ENCODE results near the gene CCDC73. TPM values are rescaled to one million over a fixed set of nuclear protein-coding genes. Genes with fewer than 3 reads are reported as not detected.
"Not testable (repeated sequence)": the region's sequence is repeated elsewhere in the genome, so short reads cannot be mapped to it uniquely, and the experiment has no call there.

CCDC73 gene
- polyA plus RNA-seq, 1 donor = 0.10 TPM

DNA sequence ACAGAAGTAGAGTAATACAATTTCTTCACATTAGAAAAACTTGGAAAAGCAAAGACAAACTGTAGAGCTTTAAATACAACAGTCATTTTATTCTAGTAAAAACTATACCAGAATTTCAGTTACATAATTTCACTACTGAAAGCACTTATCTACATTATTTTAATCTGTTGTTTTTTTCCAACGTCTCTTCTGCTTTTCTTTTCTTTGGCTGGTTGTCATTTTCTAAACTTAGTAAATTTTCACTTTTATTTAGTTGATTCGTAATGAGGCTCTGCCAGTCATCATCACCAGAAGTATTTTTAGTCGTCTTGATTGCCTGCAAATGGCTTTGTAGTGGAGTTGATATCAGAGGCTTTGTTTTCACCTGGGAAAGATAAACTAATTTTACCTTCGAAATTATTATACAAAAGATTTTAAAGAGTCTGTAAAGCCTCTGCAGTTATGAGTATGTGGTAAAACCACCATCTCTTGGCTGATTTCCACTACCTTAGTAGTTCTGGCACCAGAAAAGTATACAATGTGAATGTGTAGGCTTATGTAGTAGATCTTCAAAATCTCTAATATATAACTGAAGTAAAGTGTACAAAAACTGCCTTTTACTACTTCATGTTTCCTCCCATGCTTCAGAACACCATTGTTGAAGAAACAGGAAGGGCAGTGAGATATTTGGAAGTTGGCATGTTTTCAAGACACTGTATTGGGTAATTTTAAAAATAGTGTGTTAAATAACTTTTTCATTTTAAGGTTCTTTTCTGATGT is 191.6 kb downstream of the CCDC73 start:
- Histone ChIP-seq H3K4me1 (ENCODE audit: control insufficient read depth, insufficient read depth, low read length) (no peaks in the 10 kb centered on the region), H3K9me3 (ENCODE audit: control insufficient read depth, low read depth, low read length) (no peaks in the 10 kb centered on the region), H3K36me3 (ENCODE audit: control insufficient read depth, insufficient read depth, low read length) (peaks cover 20% of the 10 kb centered on the region), H3K4me3 (ENCODE audit: low read length) (no peak overlapping the region), H3K27ac (ENCODE audit: low read length) (no peak overlapping the region), H3K27me3 (ENCODE audit: control insufficient read depth, insufficient read depth, low read length) (no peaks in the 10 kb centered on the region)
- DNase-seq = no peak
- WGBS (ENCODE audit: insufficient coverage, low lambda C conversion rate) = 91% methylated on average over 3 of the region's 4 CpGs

DNA sequence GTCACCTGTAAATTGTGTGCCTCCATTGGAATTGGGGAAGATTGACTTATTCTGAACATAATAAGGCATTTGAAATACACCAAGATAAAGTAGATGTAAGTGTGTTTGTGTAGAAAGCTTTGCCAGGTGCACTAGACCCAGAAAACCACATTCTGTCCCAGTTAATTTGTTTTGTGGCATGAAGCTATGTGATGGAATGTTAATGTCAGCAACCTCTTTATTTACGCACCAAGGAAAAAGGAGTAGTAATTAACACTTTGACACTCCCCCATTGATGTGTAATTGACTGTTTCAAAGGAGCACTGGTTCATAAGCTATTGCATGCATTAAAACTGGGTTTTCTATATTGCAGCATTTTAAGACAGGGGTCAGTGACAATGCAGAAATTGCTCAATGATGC is 196.5 kb downstream of the CCDC73 start:
- WGBS (ENCODE audit: insufficient coverage, low lambda C conversion rate) = no CpG with 5 or more reads among the region's 1 CpG
- H3K36me3 ChIP-seq (ENCODE audit: control insufficient read depth, insufficient read depth, low read length) = peaks cover 46% of the 10 kb centered on the region
- DNase-seq = no peak

DNA sequence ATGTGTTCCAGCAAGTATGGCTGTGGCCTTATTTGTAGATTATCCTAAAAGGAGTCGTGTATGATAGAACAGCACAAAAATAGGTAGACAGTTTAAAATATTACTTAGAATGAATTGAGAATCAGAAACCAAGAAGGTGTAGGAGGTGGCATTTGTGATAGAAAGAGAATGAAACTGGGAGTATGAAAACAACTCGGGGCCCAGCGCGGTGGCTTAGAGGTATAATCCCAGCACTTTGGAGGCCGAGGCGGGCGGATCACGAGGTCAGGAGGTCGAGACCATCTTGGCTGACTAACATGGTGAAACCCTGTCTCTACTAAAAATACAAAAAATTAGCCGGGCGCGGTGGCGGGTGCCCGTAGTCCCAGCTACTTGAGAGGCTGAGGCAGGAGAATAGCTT is 198.3 kb downstream of the CCDC73 start:
- not testable (repeated sequence) for H3K4me3 ChIP-seq (ENCODE audit: low read length); H3K27me3 ChIP-seq (ENCODE audit: control insufficient read depth, insufficient read depth, low read length); H3K9me3 ChIP-seq (ENCODE audit: control insufficient read depth, low read depth, low read length); H3K27ac ChIP-seq (ENCODE audit: low read length); H3K4me1 ChIP-seq (ENCODE audit: control insufficient read depth, insufficient read depth, low read length); DNase-seq
- 100% methylated on average over 1 of the region's 14 CpGs for WGBS (ENCODE audit: insufficient coverage, low lambda C conversion rate)
- H3K36me3 ChIP-seq (ENCODE audit: control insufficient read depth, insufficient read depth, low read length) = peaks cover 59% of the 10 kb centered on the region

More for the DNA sequence above, 196.5 kb downstream of the CCDC73 start:
- H3K9me3 ChIP-seq (ENCODE audit: control insufficient read depth, low read depth, low read length) = no peaks in the 10 kb centered on the region
- H3K27ac ChIP-seq (ENCODE audit: low read length) = no peak overlapping the region
- H3K4me3 ChIP-seq (ENCODE audit: low read length) = no peak overlapping the region
- no peaks in the 10 kb centered on the region for H3K4me1 ChIP-seq (ENCODE audit: control insufficient read depth, insufficient read depth, low read length)
- no peaks in the 10 kb centered on the region for H3K27me3 ChIP-seq (ENCODE audit: control insufficient read depth, insufficient read depth, low read length)

DNA sequence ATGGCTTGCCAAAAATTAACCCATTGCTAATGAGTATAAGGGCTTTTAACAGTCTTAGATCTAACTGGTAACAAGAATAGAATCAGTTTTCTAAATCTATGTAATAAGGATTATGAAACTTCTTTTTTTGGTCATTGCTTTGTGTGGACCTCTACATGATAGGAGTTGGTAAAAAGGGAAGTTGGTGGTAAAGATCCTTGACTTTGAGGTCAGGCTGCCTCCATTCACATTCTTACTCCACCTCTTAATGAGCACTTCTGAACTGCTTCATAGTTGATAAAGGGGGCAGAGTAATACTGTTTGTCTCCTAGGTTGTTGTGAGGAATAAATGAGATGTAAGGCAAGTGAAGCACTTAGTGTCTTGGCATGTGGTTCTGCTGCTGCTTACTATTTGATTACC is 200.2 kb downstream of the CCDC73 start:
- H3K4me3 ChIP-seq (ENCODE audit: low read length) = no peak overlapping the region
- no peaks in the 10 kb centered on the region for H3K9me3 ChIP-seq (ENCODE audit: control insufficient read depth, low read depth, low read length)
- H3K27ac ChIP-seq (ENCODE audit: low read length) = no peak overlapping the region
- peaks cover 68% of the 10 kb centered on the region for H3K36me3 ChIP-seq (ENCODE audit: control insufficient read depth, insufficient read depth, low read length)
- no peaks in the 10 kb centered on the region for H3K27me3 ChIP-seq (ENCODE audit: control insufficient read depth, insufficient read depth, low read length)
- DNase-seq = no peak
- no peaks in the 10 kb centered on the region for H3K4me1 ChIP-seq (ENCODE audit: control insufficient read depth, insufficient read depth, low read length)

DNA sequence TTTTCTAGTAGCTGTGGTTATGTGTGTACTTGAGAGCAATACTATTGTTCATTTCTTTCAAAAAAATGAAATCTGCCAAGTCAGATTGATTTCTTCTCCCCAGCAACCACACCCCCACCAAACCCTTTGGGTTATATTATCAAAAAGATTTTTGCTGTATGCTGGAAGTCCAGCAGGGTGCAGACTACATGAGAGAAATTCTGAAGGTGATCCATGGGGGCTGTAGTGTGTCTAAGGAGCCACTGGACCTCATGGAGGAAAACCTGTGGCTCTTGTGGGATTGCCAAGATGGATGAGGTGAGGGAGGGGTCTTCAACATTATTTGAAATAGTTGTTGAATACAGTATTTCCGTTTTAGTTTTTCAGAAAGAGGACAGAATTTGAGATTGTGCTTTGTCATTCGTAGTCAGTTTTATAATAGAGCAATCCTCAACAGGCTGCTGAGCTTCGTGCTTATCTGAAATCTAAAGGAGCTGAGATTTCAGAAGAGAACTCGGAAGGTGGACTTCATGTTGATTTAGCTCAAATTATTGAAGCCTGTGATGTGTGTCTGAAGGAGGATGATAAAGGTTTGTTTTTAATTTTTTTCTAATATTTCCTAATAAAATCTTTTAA is 207.8 kb downstream of the CCDC73 start:
- Histone ChIP-seq H3K9me3 (ENCODE audit: control insufficient read depth, low read depth, low read length) (no peaks in the 10 kb centered on the region), H3K27me3 (ENCODE audit: control insufficient read depth, insufficient read depth, low read length) (no peaks in the 10 kb centered on the region), H3K36me3 (ENCODE audit: control insufficient read depth, insufficient read depth, low read length) (peaks cover 26% of the 10 kb centered on the region), H3K27ac (ENCODE audit: low read length) (no peak overlapping the region), H3K4me3 (ENCODE audit: low read length) (no peak overlapping the region), H3K4me1 (ENCODE audit: control insufficient read depth, insufficient read depth, low read length) (peaks cover 2% of the 10 kb centered on the region)
- WGBS (ENCODE audit: insufficient coverage, low lambda C conversion rate) = no CpG with 5 or more reads among the region's 4 CpGs
- no peak for DNase-seq

DNA sequence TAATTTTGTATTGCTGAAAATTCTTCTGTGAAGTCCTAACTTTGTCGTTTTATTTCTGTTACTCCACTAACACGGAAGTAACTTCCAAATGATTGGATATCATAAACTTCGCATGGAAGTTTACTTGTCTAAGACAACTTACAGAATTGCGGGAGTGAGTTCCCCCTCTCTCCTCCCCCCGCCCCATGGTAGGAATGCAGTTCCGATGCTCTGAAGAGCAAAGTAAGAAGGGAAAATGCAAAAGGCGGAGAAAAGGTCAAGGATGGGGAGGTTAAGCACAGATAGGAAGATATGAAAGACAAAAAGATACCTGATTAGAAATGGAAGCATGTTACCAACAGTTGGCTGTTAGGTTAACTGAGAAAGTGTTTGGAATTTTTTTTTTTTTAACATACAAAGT is 209.5 kb downstream of the CCDC73 start:
- H3K9me3 ChIP-seq (ENCODE audit: control insufficient read depth, low read depth, low read length) = no peaks in the 10 kb centered on the region
- WGBS (ENCODE audit: insufficient coverage, low lambda C conversion rate) = 0% methylated on average over 4 of the region's 7 CpGs
- H3K27me3 ChIP-seq (ENCODE audit: control insufficient read depth, insufficient read depth, low read length) = no peaks in the 10 kb centered on the region
- H3K27ac ChIP-seq (ENCODE audit: low read length) = peak overlapping the region; percentile 56
- H3K4me1 ChIP-seq (ENCODE audit: control insufficient read depth, insufficient read depth, low read length) = peaks cover 2% of the 10 kb centered on the region
- no peak for DNase-seq
- H3K4me3 ChIP-seq (ENCODE audit: low read length) = peak overlapping the region; percentile 57
- peaks cover 13% of the 10 kb centered on the region for H3K36me3 ChIP-seq (ENCODE audit: control insufficient read depth, insufficient read depth, low read length)

DNA sequence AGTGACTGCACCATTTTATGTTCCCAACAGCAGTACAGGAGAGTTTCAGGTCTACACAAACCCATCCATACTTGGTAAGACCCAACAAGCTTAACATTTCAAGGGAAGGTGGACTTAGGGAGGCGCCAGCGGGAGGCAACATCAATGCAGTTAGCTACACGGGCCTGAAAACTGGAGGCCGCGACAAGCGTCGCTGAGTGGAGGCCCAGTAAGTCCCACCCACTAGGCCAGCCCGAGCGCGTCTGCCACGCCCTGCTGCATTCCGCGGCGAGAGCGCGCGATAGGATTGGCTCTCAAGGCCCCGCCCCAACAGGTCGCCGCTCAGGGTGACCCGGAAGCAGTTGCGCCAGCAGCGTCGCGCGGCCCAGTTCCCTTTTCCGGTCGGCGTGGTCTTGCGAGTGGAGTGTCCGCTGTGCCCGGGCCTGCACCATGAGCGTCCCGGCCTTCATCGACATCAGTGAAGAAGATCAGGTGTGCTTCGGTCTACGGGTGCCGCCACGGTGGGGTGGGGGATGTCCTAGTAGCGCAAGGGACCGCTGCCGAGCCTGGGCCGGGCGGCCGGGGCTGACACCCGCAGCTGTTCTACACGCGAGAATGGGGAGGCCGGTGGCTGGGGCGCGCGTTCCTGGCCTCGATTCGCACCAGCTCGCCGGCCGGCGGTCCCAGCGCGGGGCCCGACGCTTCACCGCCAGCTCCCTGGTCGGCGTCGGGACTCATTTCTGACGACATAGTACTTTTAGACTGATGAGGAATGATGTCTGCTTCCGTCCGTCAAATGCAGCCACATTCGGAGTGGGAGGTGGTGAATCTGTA is 210.8 kb downstream of the CCDC73 start, which contains the start of gene EIF3M:
Gene EIF3M, plus strand, starts transcription at position 373 of the 813 bp plus-strand sequence. Its CDS starts 57 bp downstream, at position 430.
- Histone ChIP-seq H3K27ac (ENCODE audit: low read length) (peak within 1 kb of the TSS; percentile 56), H3K4me3 (ENCODE audit: low read length) (peak within 1 kb of the TSS; percentile 57), H3K4me1 (ENCODE audit: control insufficient read depth, insufficient read depth, low read length) (peaks cover 2% of the 10 kb centered on the region), H3K27me3 (ENCODE audit: control insufficient read depth, insufficient read depth, low read length) (no peaks in the 10 kb centered on the region), H3K36me3 (ENCODE audit: control insufficient read depth, insufficient read depth, low read length) (peaks cover 2% of the 10 kb centered on the region), H3K9me3 (ENCODE audit: control insufficient read depth, low read depth, low read length) (no peaks in the 10 kb centered on the region)
- DNase-seq = peak; percentile 96 to 97
- WGBS (ENCODE audit: insufficient coverage, low lambda C conversion rate) = 0% methylated on average over 1 of the region's 70 CpGs

DNA sequence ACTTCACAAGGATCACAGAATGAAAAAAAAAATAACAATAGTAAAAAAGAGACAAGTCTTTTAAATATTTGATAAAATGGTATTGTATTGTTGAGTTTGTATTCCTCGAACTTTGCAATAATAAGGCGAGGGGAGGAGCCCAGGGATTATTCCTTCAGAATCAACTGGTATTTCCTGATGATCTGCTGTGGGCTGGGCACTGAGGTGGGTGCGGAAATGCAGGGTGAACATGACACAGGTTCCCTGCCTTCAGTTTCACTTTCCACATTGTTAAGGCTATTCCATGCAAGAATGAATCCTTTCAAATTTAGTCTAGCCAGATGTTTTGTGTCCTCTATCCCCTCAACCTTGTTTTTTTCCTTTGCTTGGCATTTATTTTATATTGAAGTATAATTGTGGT is 212.9 kb downstream of the CCDC73 start:
- DNase-seq = peak in 1 of 2 donors; percentile 7
- Histone ChIP-seq H3K4me3 (ENCODE audit: low read length) (no peak overlapping the region), H3K4me1 (ENCODE audit: control insufficient read depth, insufficient read depth, low read length) (peaks cover 2% of the 10 kb centered on the region), H3K36me3 (ENCODE audit: control insufficient read depth, insufficient read depth, low read length) (no peaks in the 10 kb centered on the region), H3K27me3 (ENCODE audit: control insufficient read depth, insufficient read depth, low read length) (no peaks in the 10 kb centered on the region), H3K9me3 (ENCODE audit: control insufficient read depth, low read depth, low read length) (no peaks in the 10 kb centered on the region), H3K27ac (ENCODE audit: low read length) (no peak overlapping the region)
- 94% methylated on average over 2 of the region's 3 CpGs for WGBS (ENCODE audit: insufficient coverage, low lambda C conversion rate)

DNA sequence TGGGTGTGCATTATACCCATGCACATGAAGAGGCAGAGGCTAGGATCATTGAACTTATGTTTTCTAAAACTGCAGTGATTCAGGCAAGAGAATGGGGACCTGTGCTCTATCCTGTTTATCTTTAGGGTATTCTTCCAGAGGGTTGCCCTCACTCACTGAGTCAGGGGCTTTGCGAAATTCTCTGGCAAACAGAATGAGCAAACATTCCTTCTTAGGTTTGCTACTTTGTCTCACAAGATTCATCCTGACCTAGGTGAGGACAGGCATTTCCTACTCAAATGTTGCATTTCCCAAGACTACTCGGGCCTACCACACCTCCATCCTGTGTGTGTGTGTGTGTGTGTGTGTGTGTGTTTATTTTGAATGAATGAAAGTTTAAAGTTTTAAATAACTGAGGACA is 213.5 kb downstream of the CCDC73 start:
- Histone ChIP-seq H3K9me3 (ENCODE audit: control insufficient read depth, low read depth, low read length) (no peaks in the 10 kb centered on the region), H3K36me3 (ENCODE audit: control insufficient read depth, insufficient read depth, low read length) (no peaks in the 10 kb centered on the region), H3K27me3 (ENCODE audit: control insufficient read depth, insufficient read depth, low read length) (peaks cover 2% of the 10 kb centered on the region), H3K4me1 (ENCODE audit: control insufficient read depth, insufficient read depth, low read length) (peaks cover 2% of the 10 kb centered on the region), H3K27ac (ENCODE audit: low read length) (no peak overlapping the region), H3K4me3 (ENCODE audit: low read length) (no peak overlapping the region)
- WGBS (ENCODE audit: insufficient coverage, low lambda C conversion rate) = no CpG with 5 or more reads among the region's 2 CpGs
- no peak for DNase-seq

DNA sequence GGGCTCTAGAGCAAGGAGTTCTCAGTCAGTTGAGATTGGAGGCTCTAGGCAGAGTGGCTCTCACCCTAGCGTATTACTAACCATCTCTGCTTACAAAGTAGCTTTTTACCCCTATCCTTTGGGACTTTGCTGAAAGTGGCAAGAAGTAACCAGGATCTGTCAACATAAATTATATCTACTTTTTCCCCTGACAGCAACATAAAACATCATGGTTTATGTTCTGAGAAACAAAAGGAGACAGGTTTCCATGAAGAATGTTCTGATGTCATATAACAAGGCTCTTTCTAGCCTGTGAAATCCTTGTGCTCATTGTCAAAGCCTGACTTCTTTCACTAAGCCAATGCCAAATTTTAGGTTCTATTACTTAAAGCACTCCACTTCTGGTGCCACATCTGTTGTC is 218.0 kb downstream of the CCDC73 start:
- whole genome bisulfite sequencing (ENCODE audit: insufficient coverage, low lambda C conversion rate) = no CpG with 5 or more reads among the region's 1 CpG

More for the DNA sequence above, 218.0 kb downstream of the CCDC73 start:
- H3K9me3 ChIP-seq (ENCODE audit: control insufficient read depth, low read depth, low read length) = no peaks in the 10 kb centered on the region
- DNase-seq = no peak
- no peaks in the 10 kb centered on the region for H3K36me3 ChIP-seq (ENCODE audit: control insufficient read depth, insufficient read depth, low read length)
- peaks cover 4% of the 10 kb centered on the region for H3K27me3 ChIP-seq (ENCODE audit: control insufficient read depth, insufficient read depth, low read length)
- H3K4me1 ChIP-seq (ENCODE audit: control insufficient read depth, insufficient read depth, low read length) = no peaks in the 10 kb centered on the region
- H3K4me3 ChIP-seq (ENCODE audit: low read length) = no peak overlapping the region
- H3K27ac ChIP-seq (ENCODE audit: low read length) = no peak overlapping the region

All from large intestine (tissue), 3 donors.